GM18909 (cell line): Measurements from ENCODE around the gene PAX2.

ENCODE experiments used
- ATAC-seq: cut with Tn5 transposase; IDR thresholded peaks from one replicate; pipeline ENCODE4 v1.9.1; 2021; ENCODE audit warnings: mild to moderate bottlenecking; ENCODE audit not compliant: unreplicated experiment, poor library complexity

The PAX2 gene

GRCh38 chr10:100737355-100738054, 7.9 kb upstream of the PAX2 start:
- no peak for ATAC-seq

GRCh38 chr10:100738055-100738827, 7.1 kb upstream of the PAX2 start:
- ATAC-seq, result no peak

- peak; percentile 41 for ATAC-seq
Observed at GRCh38 chr10:100739517-100740368, 5.6 kb upstream of the PAX2 start.

- no peak for ATAC-seq
Observed at GRCh38 chr10:100740476-100741377, 4.7 kb upstream of the PAX2 start.

GRCh38 chr10:100741378-100742075, 3.9 kb upstream of the PAX2 start:
- ATAC-seq, result no peak

GRCh38 chr10:100742076-100742771, 3.2 kb upstream of the PAX2 start:
- ATAC-seq, result no peak

- no peak for ATAC-seq
Observed at GRCh38 chr10:100742936-100743335, 2.4 kb upstream of the PAX2 start.

- ATAC-seq, result no peak
Observed at GRCh38 chr10:100743626-100744135, 1.7 kb upstream of the PAX2 start.

GRCh38 chr10:100744136-100744986, 1.0 kb upstream of the PAX2 start:
- no peak for ATAC-seq

- no peak for ATAC-seq
Observed at GRCh38 chr10:100745882-100746783, 751 bp downstream of the PAX2 start.

- ATAC-seq, result no peak
Observed at GRCh38 chr10:100746784-100747455, 1.5 kb downstream of the PAX2 start.

GRCh38 chr10:100747456-100748230, 2.3 kb downstream of the PAX2 start:
- ATAC-seq, result no peak

GRCh38 chr10:100748231-100749058, 3.1 kb downstream of the PAX2 start:
- no peak for ATAC-seq

- ATAC-seq, result no peak
Observed at GRCh38 chr10:100749059-100749308, 3.6 kb downstream of the PAX2 start.
